ENCODE measurements around the gene ARFGEF2.

- TF ChIP-seq POLR2A (IDR thresholded peaks at IDR 0.05; ENCODE audit: low read length) (no peak), GATA1 (IDR thresholded peaks at IDR 0.05; ENCODE audit: low read depth, low read length) (no peak)
These were observed 23.3 kb upstream of the ARFGEF2 start for GRCh38 chr20:48898210-48898609.

All from erythroblast (primary cell).